Neural crest cell (in vitro differentiated cells): ENCODE data around the gene DEPDC7. TPM values are rescaled to one million over a fixed set of nuclear protein-coding genes. Genes with fewer than 3 reads are reported as not detected.

Experiments
- DNase-seq: peaks from one replicate; pipeline ENCODE4 v3.0.0; 2021; ENCODE audit warnings: low read depth, mixed read lengths, low spot score
- H3K27ac Mint-ChIP-seq: one replicate; pipeline ENCODE4 v1.8.0; 2021; ENCODE audit warnings: mild to moderate bottlenecking, mixed read lengths; ENCODE audit not compliant: unreplicated experiment
- H3K27me3 Mint-ChIP-seq: 2 replicates; pipeline ENCODE4 v1.8.0; 2021; ENCODE audit warnings: low read depth, mild to moderate bottlenecking, mixed read lengths
- H3K36me3 Mint-ChIP-seq: 2 replicates; pipeline ENCODE4 v1.8.0; 2021; ENCODE audit warnings: low read depth, mild to moderate bottlenecking, mixed read lengths
- H3K4me1 Mint-ChIP-seq: 2 replicates; pipeline ENCODE4 v1.8.0; 2021; ENCODE audit warnings: mixed read lengths
- H3K4me3 Mint-ChIP-seq: one replicate; pipeline ENCODE4 v1.8.0; 2021; ENCODE audit warnings: mild to moderate bottlenecking, mixed read lengths
- H3K9me3 Mint-ChIP-seq: 2 replicates; pipeline ENCODE4 v1.8.0; 2021; ENCODE audit warnings: mixed read lengths
- total RNA-seq: library from RNA; stranded (reverse); gene quantifications from 2 replicates; pipeline ENCODE4 v1.2.1, GENCODE V29; 2021
- TF ChIP-seq, protein P1 (sequence below): fragments of 200-600 bp; sonication (generic); conservative IDR thresholded peaks from 2 replicates; pipeline ENCODE4 v1.5.0; 2021; ENCODE audit warnings: antibody characterized with exemption, mild to moderate bottlenecking

Gene DEPDC7
- total RNA-seq, 1 donor from 2014 or later, result 3.9 TPM

GRCh38 chr11:33072465-33072864, 56.8 kb downstream of the DEPDC7 start:
- TF ChIP-seq, protein P1, sequence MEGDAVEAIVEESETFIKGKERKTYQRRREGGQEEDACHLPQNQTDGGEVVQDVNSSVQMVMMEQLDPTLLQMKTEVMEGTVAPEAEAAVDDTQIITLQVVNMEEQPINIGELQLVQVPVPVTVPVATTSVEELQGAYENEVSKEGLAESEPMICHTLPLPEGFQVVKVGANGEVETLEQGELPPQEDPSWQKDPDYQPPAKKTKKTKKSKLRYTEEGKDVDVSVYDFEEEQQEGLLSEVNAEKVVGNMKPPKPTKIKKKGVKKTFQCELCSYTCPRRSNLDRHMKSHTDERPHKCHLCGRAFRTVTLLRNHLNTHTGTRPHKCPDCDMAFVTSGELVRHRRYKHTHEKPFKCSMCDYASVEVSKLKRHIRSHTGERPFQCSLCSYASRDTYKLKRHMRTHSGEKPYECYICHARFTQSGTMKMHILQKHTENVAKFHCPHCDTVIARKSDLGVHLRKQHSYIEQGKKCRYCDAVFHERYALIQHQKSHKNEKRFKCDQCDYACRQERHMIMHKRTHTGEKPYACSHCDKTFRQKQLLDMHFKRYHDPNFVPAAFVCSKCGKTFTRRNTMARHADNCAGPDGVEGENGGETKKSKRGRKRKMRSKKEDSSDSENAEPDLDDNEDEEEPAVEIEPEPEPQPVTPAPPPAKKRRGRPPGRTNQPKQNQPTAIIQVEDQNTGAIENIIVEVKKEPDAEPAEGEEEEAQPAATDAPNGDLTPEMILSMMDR, result no peak
- no peak overlapping the region for H3K4me3 Mint-ChIP-seq
- H3K27ac Mint-ChIP-seq, result no peak overlapping the region
- peaks cover 3% of the 10 kb centered on the region for H3K9me3 Mint-ChIP-seq
- no peaks in the 10 kb centered on the region for H3K27me3 Mint-ChIP-seq
- DNase-seq, result no peak
- peaks cover 29% of the 10 kb centered on the region for H3K36me3 Mint-ChIP-seq
- peaks cover 4% of the 10 kb centered on the region for H3K4me1 Mint-ChIP-seq

Other genes starting within 250 kb of the DEPDC7 start
- gene CCDC73, start 221.2 kb upstream of the DEPDC7 start, total RNA-seq, result not detected in 2 replicates
- not detected in 2 replicates for gene PRRG4, start 186.0 kb upstream of the DEPDC7 start, total RNA-seq
- gene QSER1, start 123.1 kb upstream of the DEPDC7 start, total RNA-seq, result 59.4 and 65.7 TPM in 2 replicates
- 24.0 and 25.0 TPM in 2 replicates for gene TCP11L1, start 23.7 kb downstream of the DEPDC7 start, total RNA-seq
- gene CSTF3, start 145.6 kb downstream of the DEPDC7 start, total RNA-seq, result 69.5 and 72.1 TPM in 2 replicates
- gene HIPK3, start 241.5 kb downstream of the DEPDC7 start, total RNA-seq, result 33.8 and 39.0 TPM in 2 replicates